GM23338 (cell line): ENCODE results near the gene TNNI3K. TPM values are rescaled to one million over a fixed set of nuclear protein-coding genes. Genes with fewer than 3 reads are reported as not detected.
A peak's percentile ranks its signal among the peaks of the same experiment; 100 is the strongest.

Experiments
- ATAC-seq: fragments of 200-7000 bp; cut with Tn5 transposase; 3 replicates; pipeline ENCODE4 v1.9.1; 2020
- DNase-seq: peaks from one replicate; pipeline ENCODE4 v3.0.0-alpha.2; 2015; ENCODE audit warnings: low spot score
- H2AFZ ChIP-seq: fragments of 200-600 bp; sonication (generic); 2 replicates; pipeline ENCODE4 v1.8.0; 2016; ENCODE audit warnings: antibody characterized with exemption, mild to moderate bottlenecking, moderate library complexity
- H3F3A ChIP-seq: fragments of 200-600 bp; sonication (generic); replicated peaks from 2 replicates; pipeline ENCODE4 v1.8.0; 2017; ENCODE audit warnings: antibody characterized with exemption, mixed run types, low read depth
- H3K27ac ChIP-seq: fragments of 200-600 bp; sonication (generic); 2 replicates; pipeline ENCODE4 v1.6.1; 2016; ENCODE audit warnings: low read depth
- H3K27me3 ChIP-seq: fragments of 200-600 bp; sonication (generic); 2 replicates; pipeline ENCODE4 v1.8.0; 2016; ENCODE audit warnings: mild to moderate bottlenecking, mixed run types, moderate library complexity; ENCODE audit not compliant: insufficient read depth
- H3K36me3 ChIP-seq: fragments of 200-600 bp; sonication (generic); 2 replicates; pipeline ENCODE4 v1.8.0; 2016; ENCODE audit warnings: mild to moderate bottlenecking; ENCODE audit not compliant: insufficient read depth
- H3K4me1 ChIP-seq: fragments of 200-600 bp; sonication (generic); 2 replicates; pipeline ENCODE4 v1.8.0; 2016; ENCODE audit warnings: mild to moderate bottlenecking, moderate library complexity; ENCODE audit not compliant: insufficient read depth
- H3K4me2 ChIP-seq: fragments of 200-600 bp; sonication (generic); 2 replicates; pipeline ENCODE4 v1.7.1; 2017; ENCODE audit warnings: mixed run types
- H3K4me3 ChIP-seq: fragments of 200-600 bp; sonication (generic); 2 replicates; pipeline ENCODE4 v1.6.1; 2016; ENCODE audit warnings: mixed run types
- H3K79me2 ChIP-seq: fragments of 200-600 bp; sonication (generic); replicated peaks from 2 replicates; pipeline ENCODE4 v1.8.0; 2017; ENCODE audit warnings: mild to moderate bottlenecking; ENCODE audit not compliant: insufficient read depth
- H3K9me2 ChIP-seq: fragments of 200-600 bp; sonication (generic); 2 replicates; pipeline ENCODE4 v1.8.0; 2017; ENCODE audit not compliant: insufficient read depth
- H4K20me1 ChIP-seq: fragments of 200-600 bp; sonication (generic); replicated peaks from 2 replicates; pipeline ENCODE4 v1.8.0; 2017; ENCODE audit warnings: mild to moderate bottlenecking; ENCODE audit not compliant: insufficient read depth
- H3K27ac Mint-ChIP-seq: 2 replicates; pipeline ENCODE4 v1.8.0; 2020; ENCODE audit warnings: inconsistent platforms, mild to moderate bottlenecking, moderate library complexity, mixed read lengths
- H3K27me3 Mint-ChIP-seq: 3 replicates; pipeline ENCODE4 v1.8.0; 2022; ENCODE audit warnings: low read depth, mild to moderate bottlenecking, moderate library complexity, mixed read lengths, inconsistent platforms; ENCODE audit not compliant: insufficient read depth, poor library complexity
- H3K36me3 Mint-ChIP-seq: 3 replicates; pipeline ENCODE4 v1.8.0; 2021; ENCODE audit warnings: low read depth, mild to moderate bottlenecking, inconsistent platforms, moderate library complexity, mixed read lengths
- H3K4me1 Mint-ChIP-seq: 3 replicates; pipeline ENCODE4 v1.8.0; 2020; ENCODE audit warnings: mild to moderate bottlenecking, inconsistent platforms, mixed read lengths
- H3K4me3 Mint-ChIP-seq: 3 replicates; pipeline ENCODE4 v1.8.0; 2021; ENCODE audit warnings: moderate library complexity, mild to moderate bottlenecking, inconsistent platforms, mixed read lengths
- H3K9me3 Mint-ChIP-seq: 3 replicates; pipeline ENCODE4 v1.8.0; 2020; ENCODE audit warnings: moderate library complexity, mild to moderate bottlenecking, inconsistent platforms, mixed read lengths
- JUNB ChIP-seq: IDR thresholded peaks from one replicate; pipeline ENCODE4 v1.6.1; 2016; ENCODE audit warnings: antibody characterized with exemption; ENCODE audit not compliant: unreplicated experiment
- NANOG ChIP-seq: IDR thresholded peaks from 2 replicates; pipeline ENCODE4 v1.6.1; 2016; ENCODE audit warnings: antibody characterized with exemption, borderline replicate concordance
- STAT1 ChIP-seq: IDR thresholded peaks from one replicate; pipeline ENCODE4 v1.6.1; 2016; ENCODE audit warnings: antibody characterized with exemption; ENCODE audit not compliant: unreplicated experiment
- ZNF114 ChIP-seq: fragments of 250-450 bp; sonication (Bioruptor Pico); IDR thresholded peaks from 2 replicates; pipeline ENCODE4 v1.5.0; 2020; ENCODE audit warnings: mild to moderate bottlenecking, moderate library complexity
- ZNF331 ChIP-seq: fragments of 250-450 bp; sonication (Bioruptor Pico); IDR thresholded peaks from 2 replicates; pipeline ENCODE4 v1.5.0; 2020; ENCODE audit warnings: low read depth, mild to moderate bottlenecking, moderate library complexity
- polyA plus RNA-seq: library from polyadenylated mRNA; unstranded; fragments of >200 nt; fragmentation: Nextera tagmentation; extraction: Ambion mirVana; gene quantifications from 2 replicates; pipeline ENCODE4 v1.2.1, GENCODE V29; 2016
- total RNA-seq: library from RNA; depleted of rRNA; stranded (reverse); fragments of >200 nt; shearing (Covaris generic); gene quantifications from 2 replicates; pipeline ENCODE4 v1.2.3, GENCODE V29; 2014
- TF ChIP-seq, protein P1 (sequence below): fragments of 250-450 bp; sonication (Bioruptor Pico); IDR thresholded peaks from 2 replicates; pipeline ENCODE4 v1.5.0; 2020; ENCODE audit warnings: mild to moderate bottlenecking, moderate library complexity

The TNNI3K gene
- total and polyA plus RNA-seq, 2 experiments from 2014 or later = not detected

DNA sequence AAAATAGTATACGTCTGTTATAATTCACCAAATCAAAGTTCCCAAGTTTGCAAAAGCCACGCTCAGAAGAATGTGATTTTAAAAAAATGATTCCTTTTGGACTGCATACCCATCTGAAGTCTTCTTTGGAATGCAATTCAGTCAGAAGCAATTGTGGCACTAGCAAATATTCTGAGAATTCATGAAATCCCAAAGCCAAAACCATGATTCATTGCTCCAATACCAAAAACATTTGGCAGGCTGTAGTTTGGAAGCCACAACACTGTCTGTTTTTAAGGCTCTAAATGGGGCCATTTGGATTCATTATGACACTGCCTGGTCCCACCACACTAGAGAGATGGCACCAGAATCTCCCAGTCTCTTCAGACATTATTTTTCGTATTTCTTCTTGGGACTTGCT lies 299.1 kb downstream of the TNNI3K start (continued):
- TF ChIP-seq, protein P1, sequence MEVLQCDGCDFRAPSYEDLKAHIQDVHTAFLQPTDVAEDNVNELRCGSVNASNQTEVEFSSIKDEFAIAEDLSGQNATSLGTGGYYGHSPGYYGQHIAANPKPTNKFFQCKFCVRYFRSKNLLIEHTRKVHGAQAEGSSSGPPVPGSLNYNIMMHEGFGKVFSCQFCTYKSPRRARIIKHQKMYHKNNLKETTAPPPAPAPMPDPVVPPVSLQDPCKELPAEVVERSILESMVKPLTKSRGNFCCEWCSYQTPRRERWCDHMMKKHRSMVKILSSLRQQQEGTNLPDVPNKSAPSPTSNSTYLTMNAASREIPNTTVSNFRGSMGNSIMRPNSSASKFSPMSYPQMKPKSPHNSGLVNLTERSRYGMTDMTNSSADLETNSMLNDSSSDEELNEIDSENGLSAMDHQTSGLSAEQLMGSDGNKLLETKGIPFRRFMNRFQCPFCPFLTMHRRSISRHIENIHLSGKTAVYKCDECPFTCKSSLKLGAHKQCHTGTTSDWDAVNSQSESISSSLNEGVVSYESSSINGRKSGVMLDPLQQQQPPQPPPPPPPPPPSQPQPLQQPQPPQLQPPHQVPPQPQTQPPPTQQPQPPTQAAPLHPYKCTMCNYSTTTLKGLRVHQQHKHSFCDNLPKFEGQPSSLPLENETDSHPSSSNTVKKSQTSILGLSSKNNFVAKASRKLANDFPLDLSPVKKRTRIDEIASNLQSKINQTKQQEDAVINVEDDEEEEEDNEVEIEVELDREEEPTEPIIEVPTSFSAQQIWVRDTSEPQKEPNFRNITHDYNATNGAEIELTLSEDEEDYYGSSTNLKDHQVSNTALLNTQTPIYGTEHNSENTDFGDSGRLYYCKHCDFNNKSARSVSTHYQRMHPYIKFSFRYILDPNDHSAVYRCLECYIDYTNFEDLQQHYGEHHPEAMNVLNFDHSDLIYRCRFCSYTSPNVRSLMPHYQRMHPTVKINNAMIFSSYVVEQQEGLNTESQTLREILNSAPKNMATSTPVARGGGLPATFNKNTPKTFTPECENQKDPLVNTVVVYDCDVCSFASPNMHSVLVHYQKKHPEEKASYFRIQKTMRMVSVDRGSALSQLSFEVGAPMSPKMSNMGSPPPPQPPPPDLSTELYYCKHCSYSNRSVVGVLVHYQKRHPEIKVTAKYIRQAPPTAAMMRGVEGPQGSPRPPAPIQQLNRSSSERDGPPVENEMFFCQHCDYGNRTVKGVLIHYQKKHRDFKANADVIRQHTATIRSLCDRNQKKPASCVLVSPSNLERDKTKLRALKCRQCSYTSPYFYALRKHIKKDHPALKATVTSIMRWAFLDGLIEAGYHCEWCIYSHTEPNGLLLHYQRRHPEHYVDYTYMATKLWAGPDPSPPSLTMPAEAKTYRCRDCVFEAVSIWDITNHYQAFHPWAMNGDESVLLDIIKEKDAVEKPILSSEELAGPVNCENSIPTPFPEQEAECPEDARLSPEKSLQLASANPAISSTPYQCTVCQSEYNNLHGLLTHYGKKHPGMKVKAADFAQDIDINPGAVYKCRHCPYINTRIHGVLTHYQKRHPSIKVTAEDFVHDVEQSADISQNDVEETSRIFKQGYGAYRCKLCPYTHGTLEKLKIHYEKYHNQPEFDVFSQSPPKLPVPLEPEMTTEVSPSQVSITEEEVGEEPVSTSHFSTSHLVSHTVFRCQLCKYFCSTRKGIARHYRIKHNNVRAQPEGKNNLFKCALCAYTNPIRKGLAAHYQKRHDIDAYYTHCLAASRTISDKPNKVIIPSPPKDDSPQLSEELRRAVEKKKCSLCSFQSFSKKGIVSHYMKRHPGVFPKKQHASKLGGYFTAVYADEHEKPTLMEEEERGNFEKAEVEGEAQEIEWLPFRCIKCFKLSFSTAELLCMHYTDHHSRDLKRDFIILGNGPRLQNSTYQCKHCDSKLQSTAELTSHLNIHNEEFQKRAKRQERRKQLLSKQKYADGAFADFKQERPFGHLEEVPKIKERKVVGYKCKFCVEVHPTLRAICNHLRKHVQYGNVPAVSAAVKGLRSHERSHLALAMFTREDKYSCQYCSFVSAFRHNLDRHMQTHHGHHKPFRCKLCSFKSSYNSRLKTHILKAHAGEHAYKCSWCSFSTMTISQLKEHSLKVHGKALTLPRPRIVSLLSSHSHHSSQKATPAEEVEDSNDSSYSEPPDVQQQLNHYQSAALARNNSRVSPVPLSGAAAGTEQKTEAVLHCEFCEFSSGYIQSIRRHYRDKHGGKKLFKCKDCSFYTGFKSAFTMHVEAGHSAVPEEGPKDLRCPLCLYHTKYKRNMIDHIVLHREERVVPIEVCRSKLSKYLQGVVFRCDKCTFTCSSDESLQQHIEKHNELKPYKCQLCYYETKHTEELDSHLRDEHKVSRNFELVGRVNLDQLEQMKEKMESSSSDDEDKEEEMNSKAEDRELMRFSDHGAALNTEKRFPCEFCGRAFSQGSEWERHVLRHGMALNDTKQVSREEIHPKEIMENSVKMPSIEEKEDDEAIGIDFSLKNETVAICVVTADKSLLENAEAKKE (CRISPR knock-in tag) = no peak

DNA sequence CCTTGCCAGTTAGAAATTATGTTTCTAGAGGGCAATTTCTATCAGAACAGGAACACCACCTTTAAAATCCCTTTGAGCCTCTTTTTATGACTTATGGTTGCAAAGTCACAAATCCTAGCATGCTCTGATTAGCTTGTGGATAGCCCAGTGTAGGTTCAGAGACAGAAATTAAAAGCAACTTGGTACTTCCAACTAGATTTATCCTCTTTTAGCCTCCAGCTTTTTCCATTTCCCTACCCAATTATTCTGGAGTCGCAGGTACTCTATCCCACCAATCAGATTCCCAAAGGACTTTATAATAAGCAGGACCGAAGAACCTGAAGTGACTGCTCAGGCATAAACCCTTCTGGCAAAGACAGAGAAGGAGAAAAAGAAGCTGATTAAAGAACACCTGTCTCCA lies 310.6 kb downstream of the TNNI3K start:
- no peaks in the 10 kb centered on the region; the same call in 2 of the 3 replicates for H3K4me1 Mint-ChIP-seq
- no peak for DNase-seq
- H3K9me3 Mint-ChIP-seq = no peaks in the 10 kb centered on the region
- no peak for TF ChIP-seq STAT1
- TF ChIP-seq, protein P1 (CRISPR knock-in tag) = no peak
- no peak for TF ChIP-seq NANOG
- no peak for TF ChIP-seq ZNF331 (CRISPR knock-in tag)
- no peak for TF ChIP-seq ZNF114 (CRISPR knock-in tag)
- no peak for TF ChIP-seq JUNB

More for the DNA sequence above, 310.6 kb downstream of the TNNI3K start:
- Histone ChIP-seq H3K27me3 (no peaks in the 10 kb centered on the region), H4K20me1 (no peaks in the 10 kb centered on the region), H3F3A (no peaks in the 10 kb centered on the region), H3K9me2 (no peaks in the 10 kb centered on the region), H3K4me1 (peaks cover 2% of the 10 kb centered on the region; the same call in 1 of the 2 replicates), H3K79me2 (no peaks in the 10 kb centered on the region), H2AFZ (0 out of 2 replicates have a peak overlapping the region, but pooled peaks have one; percentile 23), H3K27ac (no peak overlapping the region), H3K4me3 (no peak overlapping the region), H3K36me3 (no peaks in the 10 kb centered on the region), H3K4me2 (no peak overlapping the region)
- no peak for ATAC-seq
- no peak overlapping the region for H3K4me3 Mint-ChIP-seq
- no peaks in the 10 kb centered on the region for H3K36me3 Mint-ChIP-seq
- H3K27me3 Mint-ChIP-seq = peaks cover 2% of the 10 kb centered on the region
- H3K27ac Mint-ChIP-seq = no peak overlapping the region
